ENCODE data around the gene HTT-AS. TPM values are rescaled to one million over a fixed set of nuclear protein-coding genes. Genes with fewer than 3 reads are reported as not detected.
"Not testable (repeated sequence)": the region's sequence is repeated elsewhere in the genome, so short reads cannot be mapped to it uniquely, and the experiment has no call there.

HTT-AS gene
- total RNA-seq, 1 donor from 2014 or later: not detected

DNA sequence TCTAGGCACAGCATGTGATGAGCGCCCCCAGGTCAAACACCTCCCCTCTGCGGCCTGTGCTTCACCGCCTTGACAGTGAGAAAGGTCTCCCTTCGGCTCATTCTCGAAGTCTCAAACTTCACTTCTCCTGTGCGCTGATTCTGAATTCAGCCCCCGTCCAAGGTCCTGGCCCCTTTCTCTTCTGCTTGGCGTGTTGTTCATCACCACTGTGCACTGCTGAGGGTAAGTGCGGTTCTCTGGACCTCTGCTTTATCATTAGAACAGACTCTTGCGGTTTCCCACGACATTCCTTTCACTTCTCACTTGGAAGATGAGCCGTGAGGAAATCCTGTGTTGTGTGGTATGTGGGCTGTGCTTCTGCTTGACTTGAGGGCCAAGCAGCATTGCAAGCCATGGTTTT lies 11.9 kb downstream of the HTT-AS start:
- Mint-ChIP-seq H3K27me3 (ENCODE audit: low read depth) (peaks cover 13% of the 10 kb centered on the region), H3K4me3 (no peak overlapping the region), H3K27ac (no peak overlapping the region), H3K9me3 (peaks cover 12% of the 10 kb centered on the region), H3K36me3 (peaks cover 6% of the 10 kb centered on the region), H3K4me1 (peaks cover 7% of the 10 kb centered on the region)
- TF ChIP-seq CTCF (IDR thresholded peaks at IDR 0.05; ENCODE audit: unreplicated experiment): no peak
- no peak for DNase-seq (ENCODE audit: low spot score in 2 of 2, unreplicated experiment in 2 of 2)

GRCh38 chr4:3060946-3061345 lies 13.4 kb downstream of the HTT-AS start:
- DNase-seq (ENCODE audit: low spot score in 2 of 2, unreplicated experiment in 2 of 2): no peak
- H3K4me1 Mint-ChIP-seq: no peaks in the 10 kb centered on the region
- no peak overlapping the region for H3K27ac Mint-ChIP-seq
- H3K36me3 Mint-ChIP-seq: peaks cover 3% of the 10 kb centered on the region
- peaks cover 13% of the 10 kb centered on the region for H3K27me3 Mint-ChIP-seq (ENCODE audit: low read depth)
- no peak overlapping the region for H3K4me3 Mint-ChIP-seq
- no peak for TF ChIP-seq CTCF (IDR thresholded peaks at IDR 0.05; ENCODE audit: unreplicated experiment)
- H3K9me3 Mint-ChIP-seq: peaks cover 14% of the 10 kb centered on the region

DNA sequence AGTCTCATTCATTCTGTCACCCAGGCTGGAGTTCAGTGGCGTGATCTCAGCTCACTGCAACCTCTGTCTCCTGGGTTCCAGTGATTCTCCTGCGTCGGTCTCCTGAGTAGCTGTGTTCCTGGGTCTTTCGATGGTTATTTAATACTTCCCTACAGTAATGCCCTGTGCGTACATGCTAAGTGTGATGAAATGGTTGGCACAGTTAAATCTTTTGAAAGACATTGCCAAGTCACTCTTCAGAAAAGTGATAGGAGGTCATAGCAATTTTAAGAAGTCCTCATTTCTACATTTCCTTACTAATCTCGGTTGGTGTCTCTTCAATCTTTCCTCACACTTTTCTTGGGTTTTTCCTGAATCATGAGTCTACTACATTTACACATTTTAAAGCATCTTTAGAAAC lies 14.4 kb downstream of the HTT-AS start:
- Mint-ChIP-seq H3K36me3 (no peaks in the 10 kb centered on the region), H3K27ac (no peak overlapping the region), H3K4me1 (no peaks in the 10 kb centered on the region), H3K9me3 (peaks cover 16% of the 10 kb centered on the region), H3K27me3 (ENCODE audit: low read depth) (peaks cover 13% of the 10 kb centered on the region), H3K4me3 (no peak overlapping the region)
- TF ChIP-seq CTCF (IDR thresholded peaks at IDR 0.05; ENCODE audit: unreplicated experiment): no peak
- DNase-seq (ENCODE audit: low spot score in 2 of 2, unreplicated experiment in 2 of 2): no peak

GRCh38 chr4:3054169-3054759 lies 20.1 kb downstream of the HTT-AS start:
- TF ChIP-seq CTCF (IDR thresholded peaks at IDR 0.05; ENCODE audit: unreplicated experiment): no peak
- Mint-ChIP-seq H3K27me3 (ENCODE audit: low read depth) (peaks cover 11% of the 10 kb centered on the region), H3K27ac (no peak overlapping the region), H3K4me1 (peaks cover 9% of the 10 kb centered on the region), H3K36me3 (peaks cover 3% of the 10 kb centered on the region), H3K9me3 (peaks cover 25% of the 10 kb centered on the region), H3K4me3 (no peak overlapping the region)
- DNase-seq (ENCODE audit: low spot score in 2 of 2, unreplicated experiment in 2 of 2): no peak

DNA sequence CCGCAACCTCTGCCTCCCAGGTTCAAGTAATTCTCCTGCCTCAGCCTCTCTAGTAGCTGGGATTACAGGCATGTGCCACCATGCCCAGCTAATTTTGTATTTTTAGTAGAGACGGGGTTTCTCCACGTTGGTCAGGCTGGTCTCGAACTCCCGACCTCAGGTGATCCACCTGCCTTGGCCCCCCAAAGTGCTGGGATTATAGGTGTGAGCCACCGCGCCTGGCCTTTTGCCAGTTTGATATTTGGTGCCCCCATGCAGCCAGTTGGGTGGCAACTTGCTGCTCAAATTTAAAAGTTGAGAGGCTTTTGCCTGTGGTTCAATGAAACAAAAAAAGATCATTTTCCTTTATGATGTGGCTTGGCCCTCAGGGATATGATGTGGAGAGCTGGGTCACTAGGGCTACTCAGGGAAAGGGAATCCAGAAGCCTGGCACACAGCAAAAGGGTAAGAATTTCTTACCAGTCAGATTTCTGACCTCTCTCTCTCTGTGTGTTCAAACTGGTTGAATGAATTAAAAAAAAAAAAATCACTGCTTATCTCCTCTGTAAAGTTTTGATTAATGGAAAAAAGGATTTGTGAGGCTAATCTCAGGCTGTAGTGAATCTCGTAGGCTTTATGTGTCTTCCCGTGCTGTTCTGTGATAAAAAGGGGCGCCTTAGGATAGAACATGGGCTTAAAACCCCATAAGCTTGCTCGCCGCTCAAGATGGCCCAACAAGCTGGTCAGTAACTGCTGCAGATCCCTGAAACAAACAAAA lies 23.0 kb downstream of the HTT-AS start:
- H3K4me3 Mint-ChIP-seq; DNase-seq (ENCODE audit: low spot score in 2 of 2, unreplicated experiment in 2 of 2); H3K27ac Mint-ChIP-seq; H3K4me1 Mint-ChIP-seq; H3K36me3 Mint-ChIP-seq: not testable (repeated sequence)
- Mint-ChIP-seq H3K9me3 (peaks cover 19% of the 10 kb centered on the region), H3K27me3 (ENCODE audit: low read depth) (peaks cover 12% of the 10 kb centered on the region)

DNA sequence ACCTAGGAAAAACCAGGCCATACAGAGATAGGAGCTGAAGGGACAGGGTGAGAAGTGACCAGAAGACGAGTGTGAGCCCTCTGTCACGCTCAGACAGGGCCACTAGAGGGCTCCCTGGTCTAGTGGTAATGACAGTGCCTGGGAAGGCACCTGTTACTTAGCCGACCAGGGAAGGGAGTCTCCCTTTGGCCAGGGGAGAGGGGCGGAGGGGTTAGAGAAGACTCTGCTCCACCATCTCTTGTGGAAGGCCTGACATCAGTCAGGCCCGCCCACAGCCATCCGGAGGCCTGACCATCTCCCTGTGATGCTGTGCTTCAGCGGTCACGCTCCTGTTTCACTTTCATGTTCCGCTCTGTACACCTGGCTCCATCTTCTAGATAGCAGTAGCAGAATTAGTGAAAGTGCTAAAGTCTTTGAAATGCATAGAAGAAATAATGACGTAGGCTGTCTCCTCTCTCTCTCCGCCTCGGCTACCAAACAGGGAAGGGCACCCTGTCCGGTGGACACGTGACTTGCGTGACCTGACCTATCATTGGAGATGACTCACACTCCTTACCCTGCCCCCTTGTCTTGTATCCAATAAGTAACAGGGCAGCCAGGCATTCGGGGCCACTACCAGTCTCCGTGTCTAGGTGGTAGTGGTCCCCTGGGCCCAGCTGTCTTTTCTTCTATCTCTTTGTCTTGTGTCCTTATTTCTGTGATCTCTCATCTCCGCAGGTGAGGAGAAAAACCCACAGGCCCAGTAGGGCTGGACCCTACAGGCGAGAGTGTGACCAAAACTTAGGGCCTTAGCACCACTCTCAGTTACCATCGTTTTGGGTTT lies 26.7 kb downstream of the HTT-AS start:
- H3K36me3 Mint-ChIP-seq: no peaks in the 10 kb centered on the region
- H3K4me3 Mint-ChIP-seq: no peak overlapping the region
- DNase-seq (ENCODE audit: low spot score in 2 of 2, unreplicated experiment in 2 of 2): peak in 1 of 2 experiments; percentile 67
- H3K27me3 Mint-ChIP-seq (ENCODE audit: low read depth): peaks cover 12% of the 10 kb centered on the region
- peak; percentile 40 for TF ChIP-seq CTCF (IDR thresholded peaks at IDR 0.05; ENCODE audit: unreplicated experiment)
- H3K4me1 Mint-ChIP-seq: peaks cover 15% of the 10 kb centered on the region
- no peak overlapping the region for H3K27ac Mint-ChIP-seq
- no peaks in the 10 kb centered on the region for H3K9me3 Mint-ChIP-seq

All from mesothelial cell of epicardium (in vitro differentiated cells).